K562 (cell line): Measurements from ENCODE around the gene SAP30BP. TPM values are rescaled to one million over a fixed set of nuclear protein-coding genes. Genes with fewer than 3 reads are reported as not detected.

Experiments used
- ATAC-seq: fragments of 200-7000 bp; cut with Tn5 transposase; 3 replicates; pipeline ENCODE4 v1.9.1; 2020; ENCODE audit warnings: moderate library complexity
- BruUV-seq: library from RNA; stranded (reverse); fragments of 400-500 nt; replicated peaks from 2 replicates; lab custom pipeline; 2021; lab: Mats Ljungman, UMichigan
- CTCF ChIA-PET: fragments of 300-600 bp; formaldehyde crosslinking; extraction: SDS; loops from one replicate; lab custom pipeline; 2021; ENCODE audit warnings: low intra/inter-chr PET ratio; lab: Yijun Ruan, JAX
- POLR2A ChIA-PET: fragments of 300-600, 350-650 bp; sonication (Branson Sonifier 250); formaldehyde crosslinking; extraction: SDS; loops from one replicate; lab custom pipeline; 2021; ENCODE audit warnings: antibody characterized with exemption, inconsistent platforms; lab: Yijun Ruan, JAX
- DNase-seq, 4 experiments: peaks; one replicate each; pipeline versions ENCODE4 v3.0.0 to v3.0.0-alpha.2; 2011 to 2018; ENCODE audit warnings: low spot score in 3 of 4, mixed read lengths in 3 of 4; ENCODE audit errors: extremely low read depth in 1 of 4
- FAIRE-seq: peaks from 2 replicates; lab custom pipeline; 2011; peaks lifted over from hg19 to GRCh38; lab: Jason Lieb, UNC
- H2AFZ ChIP-seq: 2 replicates; pipeline ENCODE4 v1.6.0; 2011; ENCODE audit warnings: low read depth, low read length, control low read depth, inconsistent platforms
- H3K27ac ChIP-seq: fragments of 200-600 bp; 3 replicates; pipeline ENCODE4 v1.8.0; 2011; ENCODE audit warnings: low read depth, mild to moderate bottlenecking, control low read depth, inconsistent platforms, low read length, moderate library complexity, mixed read lengths; ENCODE audit errors: extremely low read depth
- H3K27me3 ChIP-seq, 2 experiments: fragments of 300-600 bp in 1 of 2; 2 replicates in 1 of 2; 3 replicates in 1 of 2; pipeline versions ENCODE4 v1.6.0 to v1.8.0; 2011; ENCODE audit warnings: inconsistent platforms in 2 of 2, low read length in 2 of 2, mild to moderate bottlenecking in 1 of 2, mixed read lengths in 1 of 2, moderate library complexity in 1 of 2; ENCODE audit not compliant: control insufficient read depth in 2 of 2, insufficient read depth in 2 of 2
- H3K36me3 ChIP-seq: fragments of 300-600 bp; 3 replicates; pipeline ENCODE4 v1.8.0; 2011; ENCODE audit warnings: mild to moderate bottlenecking, low read length, inconsistent platforms; ENCODE audit not compliant: control insufficient read depth, insufficient read depth
- H3K4me1 ChIP-seq, 2 experiments: fragments of 200-600 bp in 1 of 2; replicated peaks in 1 of 2; 2 replicates in 1 of 2; 3 replicates in 1 of 2; pipeline versions ENCODE4 v1.5.1 to v1.8.0; 2011; ENCODE audit warnings: inconsistent platforms in 2 of 2, low read length in 2 of 2, mild to moderate bottlenecking in 1 of 2, mixed read lengths in 1 of 2, moderate library complexity in 1 of 2; ENCODE audit not compliant: control insufficient read depth in 2 of 2, insufficient read depth in 2 of 2
- H3K4me2 ChIP-seq: 2 replicates; pipeline ENCODE4 v1.6.1; 2011; ENCODE audit warnings: low read length, control low read depth, inconsistent platforms, mixed read lengths; ENCODE audit not compliant: insufficient read depth
- H3K4me3 ChIP-seq: fragments of 200-600 bp; sonication (generic), shearing (Covaris generic); 2 replicates; pipeline ENCODE4 v1.5.1; 2016; ENCODE audit warnings: control low read depth, inconsistent platforms
- H3K79me2 ChIP-seq: fragments of 200-600 bp; 3 replicates; pipeline ENCODE4 v1.8.0; 2011; ENCODE audit warnings: low read length, inconsistent platforms; ENCODE audit not compliant: control insufficient read depth, insufficient read depth
- H3K9ac ChIP-seq, 2 experiments: 2 replicates each; pipeline versions ENCODE4 v1.6.0 to v1.6.1; 2011; ENCODE audit warnings: low read depth in 2 of 2, low read length in 2 of 2, control low read depth in 1 of 2, inconsistent platforms in 1 of 2, mild to moderate bottlenecking in 1 of 2, mixed read lengths in 1 of 2; ENCODE audit not compliant: insufficient read depth in 1 of 2
- H3K9me1 ChIP-seq: one replicate; pipeline ENCODE4 v1.6.0; 2011; ENCODE audit warnings: inconsistent platforms, mild to moderate bottlenecking, low read length, moderate library complexity; ENCODE audit not compliant: control insufficient read depth, insufficient read depth
- H3K9me3 ChIP-seq: replicated peaks from 2 replicates; pipeline ENCODE4 v1.5.1; 2011; ENCODE audit warnings: low read depth, low read length, inconsistent platforms; ENCODE audit not compliant: control insufficient read depth, insufficient read depth
- H4K20me1 ChIP-seq: replicated peaks from 2 replicates; pipeline ENCODE4 v1.6.1; 2011; ENCODE audit warnings: low read length, inconsistent platforms, mixed read lengths; ENCODE audit not compliant: control insufficient read depth, insufficient read depth
- CCAR2 ChIP-seq: fragments of 200-400 bp; formaldehyde crosslinking; IDR thresholded peaks from 2 replicates; pipeline ENCODE4 v1.6.1; 2017; ENCODE audit warnings: mild to moderate bottlenecking, low read depth, low read length
- CXXC5 ChIP-seq: fragments of 250-450 bp; sonication (Bioruptor Pico); IDR thresholded peaks from 2 replicates; pipeline ENCODE4 v1.8.0; 2022; ENCODE audit warnings: inconsistent platforms, mild to moderate bottlenecking, moderate library complexity
- FOXK1 ChIP-seq: sonication (generic); formaldehyde crosslinking; IDR thresholded peaks from 2 replicates; pipeline ENCODE4 v1.8.0; 2022; ENCODE audit warnings: missing genetic modification reagents, mild to moderate bottlenecking, borderline replicate concordance
- KAT7 ChIP-seq: sonication (generic); formaldehyde crosslinking; IDR thresholded peaks from 2 replicates; pipeline ENCODE4 v1.8.0; 2022; ENCODE audit warnings: missing genetic modification reagents, mild to moderate bottlenecking, borderline replicate concordance
- PML ChIP-seq: IDR thresholded peaks from 2 replicates; pipeline ENCODE4 v1.6.1; 2012; ENCODE audit warnings: low read length, inconsistent platforms
- SMC3 ChIP-seq: conservative IDR thresholded peaks from 2 replicates; pipeline ENCODE4 v1.6.1; 2011; ENCODE audit warnings: low read depth, low read length, improper control_type of control experiment; ENCODE audit not compliant: insufficient read depth
- SREBF2 ChIP-seq: sonication (generic); formaldehyde crosslinking; IDR thresholded peaks from 2 replicates; pipeline ENCODE4 v1.4.0; 2020; ENCODE audit warnings: mild to moderate bottlenecking, missing genetic modification reagents
- TCF3 ChIP-seq: sonication (generic); formaldehyde crosslinking; IDR thresholded peaks from 2 replicates; pipeline ENCODE4 v1.4.0; 2020; ENCODE audit warnings: mild to moderate bottlenecking, missing genetic modification reagents
- ZNF384 ChIP-seq: IDR thresholded peaks from 2 replicates; pipeline ENCODE4 v1.6.1; 2012; ENCODE audit warnings: low read depth, low read length, improper control_type of control experiment
- WGBS: fragments of 100-300 bp; shearing (Covaris generic); methylation state at CpG from one replicate; pipeline ENCODE4 v1.1.6; 2016; ENCODE audit warnings: low coverage, mixed read lengths; ENCODE audit not compliant: insufficient coverage; ENCODE audit errors: missing lambda C conversion rate; 5-methylcytosine and 5-hydroxymethylcytosine counted together
- in situ Hi-C: fragments of 300-500 bp; cut with MboI; formaldehyde crosslinking; loops from 4 replicates; pipeline ENCODE4 v1.15.0; 2018; ENCODE audit warnings: inconsistent platforms, mixed read lengths
- intact Hi-C: fragments of 100-400 bp; cut with micrococcal nuclease; formaldehyde crosslinking; loops from 2 replicates; pipeline ENCODE4 v1.14.2; 2022
- polyA plus RNA-seq, 8 experiments: library from polyadenylated mRNA; depleted of rRNA in 4 of 8; stranded (reverse) in 5 of 8; unstranded in 3 of 8; fragments of >200 nt; fragmentation: Nextera tagmentation in 2 of 8; fragmentation: Illumina TruSeq in 1 of 8; extraction: Ambion mirVana in 2 of 8; extraction: Trizol in 1 of 8; gene quantifications; 2 replicates each; pipeline versions ENCODE4 v1.2.1 to v1.2.3, GENCODE V29; 2011 to 2014; ENCODE audit warnings: inconsistent platforms in 1 of 8, missing spikeins in 1 of 8
- total RNA-seq, 7 experiments: library from RNA; depleted of rRNA in 6 of 7; stranded (reverse); fragments of >200 nt in 6 of 7; fragmentation: Illumina TruSeq in 2 of 7; extraction: Trizol in 2 of 7; gene quantifications; 2 replicates each; pipeline versions ENCODE4 v1.2.1 to v1.2.3, GENCODE V29; 2011 to 2021; ENCODE audit warnings: low replicate concordance in 1 of 7
- TF ChIP-seq, protein P1 (sequence below): fragments of 450-650 bp; formaldehyde crosslinking; IDR thresholded peaks from 2 replicates; pipeline ENCODE4 v1.4.0; 2022; ENCODE audit warnings: missing genetic modification characterization
- TF ChIP-seq, protein P2 (sequence below): IDR thresholded peaks from 2 replicates; pipeline ENCODE4 v1.6.1; 2016; ENCODE audit warnings: missing genetic modification characterization, missing compliant biosample characterization
- TF ChIP-seq, protein P3 (sequence below): fragments of 450-650 bp; IDR thresholded peaks from 2 replicates; pipeline ENCODE4 v1.7.0; 2016; ENCODE audit warnings: borderline replicate concordance
- TF ChIP-seq, protein P4 (sequence below): fragments of 450-650 bp; IDR thresholded peaks from 2 replicates; pipeline ENCODE4 v1.6.1; 2016; ENCODE audit warnings: missing biosample characterization, missing genetic modification characterization

The SAP30BP gene
- total and polyA plus RNA-seq, 9 of the 15 experiments (the other 6 are each of a cell fraction or from before 2014, with no cell fraction given): 45.3 to 154 (median 71.7) TPM

GRCh38 chr17:75676461-75676860 is 9.3 kb downstream of the SAP30BP start:
- no peak overlapping the region; a peak in 1 of 4 replicates for H3K9ac ChIP-seq
- ChIA-PET POLR2A (interaction anchor here (0.7 to 2.1 kb wide), 8 partner anchors 8 to 102 kb away, joined by 3 to 5 read pairs (median 3); partner anchors contain the start of genes GALK1, RECQL5 and SAP30BP), CTCF (interaction anchor here (0.7 to 2.6 kb wide), 2 partner anchors 71 to 74 kb away, joined by 3 to 16 read pairs; no protein-coding TSS in a partner anchor)
- H3K4me2 ChIP-seq: no peak overlapping the region
- H3K27ac ChIP-seq: no peak overlapping the region
- intact Hi-C loops: no loop called here
- H3K4me1 ChIP-seq: no peaks in the 10 kb centered on the region; a peak in 2 of 5 replicates
- H4K20me1 ChIP-seq: no peaks in the 10 kb centered on the region
- BruUV-seq: no TSS peak
- WGBS: 91% methylated on average over 3 of the region's 3 CpGs
- no peaks in the 10 kb centered on the region for H3K27me3 ChIP-seq
- in situ Hi-C loops: no loop called here
- no peak for ATAC-seq
- no peak overlapping the region for H2AFZ ChIP-seq
- H3K79me2 ChIP-seq: peaks cover 42% of the 10 kb centered on the region
- H3K4me3 ChIP-seq: no peak overlapping the region
- no peak for FAIRE-seq
- H3K9me1 ChIP-seq: no peaks in the 10 kb centered on the region
- no peak for DNase-seq
- H3K9me3 ChIP-seq: no peaks in the 10 kb centered on the region
- H3K36me3 ChIP-seq: peaks cover 74% of the 10 kb centered on the region
- no peak for TF ChIP-seq SMC3
- TF ChIP-seq CXXC5: no peak
- TF ChIP-seq, protein P1, sequence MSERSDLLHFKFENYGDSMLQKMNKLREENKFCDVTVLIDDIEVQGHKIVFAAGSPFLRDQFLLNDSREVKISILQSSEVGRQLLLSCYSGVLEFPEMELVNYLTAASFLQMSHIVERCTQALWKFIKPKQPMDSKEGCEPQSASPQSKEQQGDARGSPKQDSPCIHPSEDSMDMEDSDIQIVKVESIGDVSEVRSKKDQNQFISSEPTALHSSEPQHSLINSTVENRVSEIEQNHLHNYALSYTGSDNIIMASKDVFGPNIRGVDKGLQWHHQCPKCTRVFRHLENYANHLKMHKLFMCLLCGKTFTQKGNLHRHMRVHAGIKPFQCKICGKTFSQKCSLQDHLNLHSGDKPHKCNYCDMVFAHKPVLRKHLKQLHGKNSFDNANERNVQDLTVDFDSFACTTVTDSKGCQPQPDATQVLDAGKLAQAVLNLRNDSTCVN: no peak
- no peak for TF ChIP-seq CCAR2
- TF ChIP-seq KAT7 (CRISPR knock-in tag): no peak
- TF ChIP-seq ZNF384: no peak
- TF ChIP-seq PML: no peak
- no peak for TF ChIP-seq SREBF2 (CRISPR knock-in tag)
- TF ChIP-seq, protein P2, sequence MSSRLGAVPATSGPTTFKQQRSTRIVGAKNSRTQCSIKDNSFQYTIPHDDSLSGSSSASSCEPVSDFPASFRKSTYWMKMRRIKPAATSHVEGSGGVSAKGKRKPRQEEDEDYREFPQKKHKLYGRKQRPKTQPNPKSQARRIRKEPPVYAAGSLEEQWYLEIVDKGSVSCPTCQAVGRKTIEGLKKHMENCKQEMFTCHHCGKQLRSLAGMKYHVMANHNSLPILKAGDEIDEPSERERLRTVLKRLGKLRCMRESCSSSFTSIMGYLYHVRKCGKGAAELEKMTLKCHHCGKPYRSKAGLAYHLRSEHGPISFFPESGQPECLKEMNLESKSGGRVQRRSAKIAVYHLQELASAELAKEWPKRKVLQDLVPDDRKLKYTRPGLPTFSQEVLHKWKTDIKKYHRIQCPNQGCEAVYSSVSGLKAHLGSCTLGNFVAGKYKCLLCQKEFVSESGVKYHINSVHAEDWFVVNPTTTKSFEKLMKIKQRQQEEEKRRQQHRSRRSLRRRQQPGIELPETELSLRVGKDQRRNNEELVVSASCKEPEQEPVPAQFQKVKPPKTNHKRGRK (tag): no peak
- TF ChIP-seq, protein P3, sequence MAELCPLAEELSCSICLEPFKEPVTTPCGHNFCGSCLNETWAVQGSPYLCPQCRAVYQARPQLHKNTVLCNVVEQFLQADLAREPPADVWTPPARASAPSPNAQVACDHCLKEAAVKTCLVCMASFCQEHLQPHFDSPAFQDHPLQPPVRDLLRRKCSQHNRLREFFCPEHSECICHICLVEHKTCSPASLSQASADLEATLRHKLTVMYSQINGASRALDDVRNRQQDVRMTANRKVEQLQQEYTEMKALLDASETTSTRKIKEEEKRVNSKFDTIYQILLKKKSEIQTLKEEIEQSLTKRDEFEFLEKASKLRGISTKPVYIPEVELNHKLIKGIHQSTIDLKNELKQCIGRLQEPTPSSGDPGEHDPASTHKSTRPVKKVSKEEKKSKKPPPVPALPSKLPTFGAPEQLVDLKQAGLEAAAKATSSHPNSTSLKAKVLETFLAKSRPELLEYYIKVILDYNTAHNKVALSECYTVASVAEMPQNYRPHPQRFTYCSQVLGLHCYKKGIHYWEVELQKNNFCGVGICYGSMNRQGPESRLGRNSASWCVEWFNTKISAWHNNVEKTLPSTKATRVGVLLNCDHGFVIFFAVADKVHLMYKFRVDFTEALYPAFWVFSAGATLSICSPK: no peak
- TF ChIP-seq FOXK1 (CRISPR knock-in tag): no peak
- no peak for TF ChIP-seq TCF3 (CRISPR knock-in tag)
- TF ChIP-seq, protein P4, sequence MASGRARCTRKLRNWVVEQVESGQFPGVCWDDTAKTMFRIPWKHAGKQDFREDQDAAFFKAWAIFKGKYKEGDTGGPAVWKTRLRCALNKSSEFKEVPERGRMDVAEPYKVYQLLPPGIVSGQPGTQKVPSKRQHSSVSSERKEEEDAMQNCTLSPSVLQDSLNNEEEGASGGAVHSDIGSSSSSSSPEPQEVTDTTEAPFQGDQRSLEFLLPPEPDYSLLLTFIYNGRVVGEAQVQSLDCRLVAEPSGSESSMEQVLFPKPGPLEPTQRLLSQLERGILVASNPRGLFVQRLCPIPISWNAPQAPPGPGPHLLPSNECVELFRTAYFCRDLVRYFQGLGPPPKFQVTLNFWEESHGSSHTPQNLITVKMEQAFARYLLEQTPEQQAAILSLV (tag): no peak
